ENCODE data around the gene EEF1AKMT4.

The EEF1AKMT4 gene

DNA sequence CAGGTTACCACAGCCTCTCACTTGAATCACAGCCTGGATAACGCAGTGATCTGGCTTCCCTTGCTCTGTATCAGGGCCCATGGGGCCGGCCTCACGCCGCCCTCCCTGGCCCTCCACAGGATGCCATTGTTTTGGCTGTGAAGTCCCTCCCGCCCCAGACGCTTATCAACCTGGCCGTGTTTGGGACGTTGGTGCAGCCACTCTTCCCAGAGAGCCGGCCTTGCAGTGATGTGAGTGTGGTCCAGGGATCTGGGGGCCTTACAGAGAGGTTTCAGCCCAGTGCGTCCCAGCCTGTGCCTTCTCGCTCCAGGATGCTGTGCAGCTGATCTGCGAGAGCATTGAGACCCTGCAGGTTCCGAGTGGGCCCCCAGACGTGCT lies 13.4 kb upstream of the EEF1AKMT4 start:
- DNase-seq, result no peak

DNA sequence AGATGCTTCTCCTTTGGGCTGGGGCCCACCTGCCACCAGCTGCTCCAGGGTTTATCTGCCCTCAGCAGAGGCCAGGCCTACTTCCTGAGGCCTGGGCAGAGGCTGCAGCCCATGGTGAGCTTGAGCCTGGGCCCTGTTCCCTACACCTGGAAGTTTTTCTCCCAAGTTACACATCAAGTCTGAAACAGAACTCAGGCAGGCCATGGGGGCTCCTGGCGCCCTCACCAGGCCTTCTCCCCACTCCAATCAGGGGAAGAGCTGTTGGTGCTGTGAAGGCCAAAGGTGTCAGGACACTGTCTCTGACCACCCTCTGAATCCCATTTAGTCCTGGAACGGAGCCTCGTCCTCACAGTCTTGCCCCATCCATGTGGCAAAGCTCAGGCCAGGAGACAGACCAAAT lies 12.8 kb upstream of the EEF1AKMT4 start:
- DNase-seq, result no peak

DNA sequence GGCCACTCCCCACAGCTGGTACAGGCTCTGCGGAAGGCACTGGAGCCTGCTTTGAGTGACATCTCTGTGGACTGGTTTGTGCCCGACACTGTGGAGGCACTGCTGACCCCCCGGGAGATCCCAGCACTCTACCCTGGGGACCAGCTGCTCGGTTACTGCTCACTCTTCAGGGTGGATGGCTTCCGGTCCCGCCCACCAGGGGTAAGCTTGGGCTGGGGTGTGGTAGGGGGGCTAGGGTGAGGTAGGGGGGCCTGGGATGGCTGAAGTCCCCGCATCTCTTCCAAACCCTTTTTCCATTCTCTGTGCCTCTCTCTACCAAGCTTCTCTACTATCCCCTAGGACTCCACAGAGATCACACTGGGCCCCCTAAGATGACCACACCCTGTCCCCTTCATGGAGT lies 12.3 kb upstream of the EEF1AKMT4 start:
- no peak for DNase-seq

DNA sequence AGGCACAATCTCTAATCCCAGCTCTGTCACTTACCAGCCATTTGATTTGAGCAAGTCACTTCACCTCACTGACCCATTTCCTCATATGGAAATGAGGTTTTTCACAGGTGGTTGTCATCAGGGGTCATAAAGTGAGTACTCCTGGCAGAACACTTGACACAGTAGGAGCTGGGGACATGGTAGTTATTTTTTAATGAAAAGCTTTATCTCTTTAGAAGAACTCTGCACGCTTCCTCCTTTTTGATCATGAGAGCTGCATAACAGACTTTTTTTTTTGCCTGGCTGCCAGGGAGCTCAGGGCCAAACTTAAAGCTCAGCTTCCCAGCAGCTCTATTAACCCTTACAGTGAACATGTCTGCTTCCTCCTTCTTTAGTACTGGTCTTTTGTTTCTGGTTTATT lies 11.7 kb upstream of the EEF1AKMT4 start:
- DNase-seq, result peak; percentile 15

DNA sequence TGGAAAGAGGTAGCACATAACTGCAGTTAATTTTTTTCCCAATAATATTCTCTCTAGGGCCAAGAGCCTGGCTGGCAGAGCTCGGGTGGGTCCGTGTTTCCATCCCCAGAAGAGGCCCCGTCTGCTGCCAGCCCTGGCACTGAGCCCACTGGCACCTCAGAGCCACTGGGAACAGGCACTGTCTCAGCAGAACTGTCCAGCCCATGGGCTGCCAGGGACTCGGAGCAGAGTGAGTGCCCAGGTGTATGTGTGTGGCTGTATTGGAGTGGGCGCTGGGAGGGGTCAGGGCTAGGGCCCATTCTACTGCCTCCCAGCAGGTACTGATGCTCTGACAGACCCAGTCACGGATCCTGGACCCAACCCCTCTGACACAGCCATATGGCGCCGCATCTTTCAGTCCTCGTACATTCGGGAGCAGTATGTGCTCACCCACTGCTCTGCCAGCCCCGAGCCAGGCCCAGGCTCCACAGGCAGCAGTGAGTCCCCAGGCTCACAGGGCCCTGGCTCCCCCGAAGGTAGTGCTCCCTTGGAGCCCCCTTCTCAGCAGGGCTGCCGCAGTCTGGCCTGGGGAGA lies 11.1 kb upstream of the EEF1AKMT4 start:
- DNase-seq, result no peak

DNA sequence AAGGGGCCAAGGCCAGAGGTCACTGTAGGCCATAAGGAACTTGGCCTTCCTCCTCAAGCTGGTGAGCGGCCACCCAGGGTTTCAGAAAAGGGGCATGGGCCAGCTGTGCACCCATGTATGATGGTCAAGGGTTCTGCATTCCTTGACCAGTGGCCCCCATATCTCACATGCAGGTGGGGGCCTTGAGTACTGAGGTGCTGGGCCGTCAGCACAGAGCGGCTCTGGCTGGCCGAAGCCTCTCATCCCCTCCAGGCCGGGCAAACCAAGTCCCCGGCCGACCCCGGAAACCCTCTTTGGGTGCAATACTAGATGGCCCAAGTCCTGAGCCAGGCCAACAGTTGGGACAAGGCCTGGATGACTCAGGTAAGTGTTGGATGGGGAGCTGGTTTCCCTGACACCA lies 10.3 kb upstream of the EEF1AKMT4 start:
- no peak for DNase-seq

DNA sequence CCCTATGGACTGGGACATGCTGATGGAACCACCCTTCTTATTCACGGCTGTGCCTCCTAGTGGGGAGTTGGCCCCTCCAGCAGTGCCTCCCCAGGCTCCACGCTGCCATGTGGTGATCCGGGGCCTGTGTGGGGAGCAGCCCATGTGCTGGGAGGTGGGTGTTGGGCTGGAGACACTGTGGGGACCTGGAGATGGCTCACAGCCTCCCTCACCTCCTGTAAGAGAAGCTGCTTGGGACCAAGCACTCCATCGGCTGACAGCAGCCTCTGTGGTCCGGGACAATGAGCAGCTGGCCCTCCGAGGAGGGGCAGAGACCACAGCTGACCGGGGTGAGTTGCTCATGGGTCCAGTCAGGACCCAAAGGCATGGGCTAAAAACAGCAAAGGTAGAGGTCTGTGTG lies 9.8 kb upstream of the EEF1AKMT4 start:
- no peak for DNase-seq

DNA sequence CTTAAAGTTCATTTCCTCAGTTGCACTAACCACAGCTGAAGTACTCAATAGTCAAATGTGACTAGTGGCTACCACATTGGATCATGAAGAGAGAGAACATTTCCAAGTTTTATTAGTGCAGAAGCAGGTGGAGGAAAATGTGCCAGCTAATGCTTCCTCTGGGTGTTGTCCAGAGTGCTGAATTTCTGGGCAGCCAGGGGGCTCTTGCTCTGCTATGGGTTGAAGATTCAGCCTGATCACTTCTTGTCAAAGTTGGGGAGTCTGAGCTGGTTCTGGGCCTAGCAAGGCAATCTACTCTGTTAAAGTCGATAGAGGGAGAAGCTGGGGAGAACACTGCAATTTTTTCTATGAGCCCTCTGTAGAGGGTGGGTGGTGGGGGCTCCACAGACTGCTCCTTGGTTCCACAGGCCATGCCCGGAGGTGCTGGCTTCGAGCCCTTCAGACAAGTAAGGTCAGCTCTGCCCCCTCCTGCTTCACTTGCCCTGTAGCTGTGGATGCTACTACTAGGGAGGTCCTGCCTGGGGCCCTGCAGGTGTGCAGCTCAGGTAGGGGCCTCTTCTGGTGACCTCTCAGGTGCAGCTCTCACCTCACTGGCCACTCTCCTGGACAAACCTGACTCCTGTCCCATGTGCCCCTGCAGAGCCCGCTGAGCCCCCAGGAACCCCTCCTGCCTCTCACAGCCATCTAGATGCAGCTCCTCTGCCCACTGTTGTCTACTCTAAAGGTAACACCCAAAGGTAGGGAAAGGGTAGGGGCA lies 8.9 kb upstream of the EEF1AKMT4 start:
- DNase-seq, result peak; percentile 14

DNA sequence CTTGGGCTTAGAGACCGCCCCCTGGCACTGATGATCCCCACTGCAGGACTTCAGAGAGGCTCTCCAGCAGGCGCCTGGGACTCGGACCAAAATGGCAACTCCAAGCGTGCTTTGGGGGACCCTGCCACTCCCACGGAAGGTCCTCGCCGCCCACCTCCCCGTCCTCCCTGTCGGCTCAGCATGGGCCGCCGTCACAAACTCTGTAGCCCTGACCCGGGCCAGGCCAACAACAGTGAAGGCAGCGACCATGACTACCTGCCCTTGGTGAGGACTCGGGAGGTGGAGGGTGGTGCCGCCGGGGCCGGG lies 8.4 kb upstream of the EEF1AKMT4 start:
- no peak for DNase-seq

DNA sequence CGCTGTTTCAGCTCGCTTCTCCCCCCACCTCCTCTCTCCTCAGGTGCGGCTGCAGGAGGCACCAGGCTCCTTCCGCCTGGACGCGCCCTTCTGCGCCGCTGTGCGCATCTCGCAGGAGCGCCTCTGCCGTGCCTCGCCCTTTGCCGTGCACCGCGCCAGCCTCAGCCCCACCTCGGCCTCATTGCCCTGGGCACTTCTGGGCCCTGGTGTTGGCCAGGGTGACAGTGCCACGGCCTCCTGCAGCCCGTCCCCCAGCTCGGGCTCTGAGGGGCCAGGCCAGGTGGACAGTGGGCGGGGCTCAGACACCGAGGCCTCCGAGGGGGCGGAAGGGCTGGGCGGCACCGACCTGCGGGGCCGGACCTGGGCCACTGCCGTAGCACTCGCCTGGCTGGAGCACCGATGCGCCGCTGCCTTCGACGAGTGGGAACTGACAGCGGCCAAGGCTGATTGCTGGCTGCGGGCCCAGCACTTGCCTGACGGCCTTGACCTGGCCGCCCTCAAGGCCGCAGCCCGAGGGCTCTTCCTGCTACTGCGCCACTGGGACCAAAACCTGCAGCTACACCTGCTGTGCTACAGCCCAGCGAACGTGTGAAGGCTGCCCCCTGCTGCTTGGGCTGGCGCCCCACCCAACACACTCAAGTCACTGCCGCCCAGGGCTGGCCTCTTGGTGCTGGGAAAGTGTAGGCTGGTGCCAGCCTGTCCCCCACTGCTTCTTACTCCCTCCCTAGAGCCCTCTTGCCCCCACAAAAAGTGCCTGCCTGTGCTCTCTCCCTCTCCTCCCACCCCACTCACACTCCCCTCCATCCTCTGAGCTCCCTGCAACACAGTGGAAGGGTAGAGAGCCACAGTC lies 7.8 kb upstream of the EEF1AKMT4 start:
- DNase-seq, result peak; percentile 94

DNA sequence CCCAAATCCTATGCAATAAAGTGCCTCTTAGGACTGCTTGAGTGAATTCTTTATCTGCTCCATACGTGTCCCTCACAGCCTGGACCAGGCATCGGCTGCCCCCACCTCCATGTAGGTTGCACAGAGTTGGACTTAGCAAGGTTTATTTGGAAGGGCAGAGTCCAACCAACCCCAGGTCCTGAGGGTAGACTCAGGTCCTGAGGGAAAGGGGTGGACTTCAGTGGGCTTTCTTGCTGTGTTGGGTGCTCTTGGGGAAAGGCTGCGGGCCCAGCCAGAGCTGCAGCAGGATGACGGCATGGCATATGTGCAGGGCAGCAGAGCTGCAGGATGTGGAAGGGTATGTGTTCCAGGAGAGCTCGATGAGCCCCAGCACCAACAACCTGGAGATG lies 7.2 kb upstream of the EEF1AKMT4 start:
- no peak for DNase-seq

DNA sequence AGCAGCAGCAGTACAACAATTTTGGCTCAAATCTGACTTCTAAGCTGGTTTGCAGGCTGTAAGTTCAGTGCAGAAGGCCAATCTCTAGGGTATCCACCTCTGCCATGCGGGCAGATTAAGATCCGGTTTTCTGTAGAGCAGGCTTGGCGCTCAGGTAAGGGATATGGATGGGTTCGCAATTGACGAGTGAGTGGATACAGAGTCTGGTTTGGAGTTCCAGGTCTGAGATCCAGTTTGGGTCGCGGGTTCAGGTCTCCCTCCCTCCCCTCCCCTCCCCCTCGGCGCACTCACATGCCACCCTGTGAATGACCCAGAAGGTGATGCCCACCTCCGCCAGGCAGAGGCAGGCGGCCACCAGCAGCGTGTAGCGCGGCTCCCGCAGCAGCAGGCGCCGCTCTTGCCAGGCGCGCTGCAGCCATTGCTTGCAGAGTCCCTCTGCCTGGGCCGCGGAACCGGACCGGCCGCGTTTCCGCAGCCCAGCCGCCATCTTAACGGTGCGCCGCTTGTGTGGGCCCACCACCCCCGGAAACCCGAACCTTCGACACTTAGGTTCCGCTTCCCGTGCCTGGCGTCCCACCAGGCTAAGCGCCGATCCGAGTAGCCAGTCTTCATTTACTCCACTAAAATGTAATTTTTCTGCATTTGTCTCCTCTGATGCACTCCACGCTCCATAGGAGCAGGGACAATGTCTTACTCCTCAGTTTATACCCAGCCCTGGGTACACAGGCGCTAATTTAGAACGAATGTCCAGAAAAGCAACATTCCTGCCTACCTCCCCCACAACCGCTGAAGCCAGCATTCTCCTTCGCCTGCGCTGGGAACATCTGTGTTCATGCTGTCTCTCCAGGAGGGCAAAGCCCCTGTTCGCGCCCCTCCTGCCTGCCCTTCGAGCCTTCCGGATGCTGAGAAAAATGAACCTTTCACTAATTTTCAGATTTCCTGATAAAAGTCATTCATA lies 739 bp upstream of the EEF1AKMT4 start, which contains the start of gene ALG3:
Gene ALG3 (minus strand): TSS at position 509 of the 958 bp plus-strand sequence. CDS start 22 bp downstream, at position 487.
- peak; percentile 92 for DNase-seq

DNA sequence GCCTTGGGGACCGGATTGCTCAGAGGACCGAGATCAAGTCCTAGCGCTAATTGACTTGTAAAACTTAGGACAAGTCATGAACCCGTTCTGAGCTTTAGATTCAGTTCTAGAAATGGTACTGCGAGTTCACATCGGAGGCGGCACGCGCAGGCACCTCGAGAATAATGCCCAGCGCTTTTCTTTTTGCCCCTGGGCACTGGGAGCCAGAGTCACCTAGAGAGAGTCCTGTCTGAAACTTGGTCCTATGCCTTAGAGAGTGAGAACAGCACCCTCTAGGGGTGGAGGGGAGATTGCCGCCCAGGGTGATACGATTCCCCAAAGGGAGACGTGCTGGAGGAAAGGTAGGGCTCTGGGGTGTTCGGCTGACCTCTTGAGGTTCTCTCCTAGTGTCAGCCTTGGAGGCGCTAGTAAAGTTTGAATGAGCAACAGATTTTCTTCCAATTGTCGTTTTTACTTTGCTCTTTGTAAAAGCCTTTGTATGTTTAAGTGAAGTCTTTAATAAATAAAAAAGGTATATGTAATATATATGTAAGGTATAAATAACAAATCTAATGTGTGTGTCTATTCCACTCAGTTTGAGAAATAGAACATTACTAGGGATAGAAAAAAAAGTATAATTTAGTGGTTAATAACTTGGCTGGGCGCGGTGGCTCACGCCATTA lies 826 bp downstream of the EEF1AKMT4 start:
- peak; percentile 94 for DNase-seq

DNA sequence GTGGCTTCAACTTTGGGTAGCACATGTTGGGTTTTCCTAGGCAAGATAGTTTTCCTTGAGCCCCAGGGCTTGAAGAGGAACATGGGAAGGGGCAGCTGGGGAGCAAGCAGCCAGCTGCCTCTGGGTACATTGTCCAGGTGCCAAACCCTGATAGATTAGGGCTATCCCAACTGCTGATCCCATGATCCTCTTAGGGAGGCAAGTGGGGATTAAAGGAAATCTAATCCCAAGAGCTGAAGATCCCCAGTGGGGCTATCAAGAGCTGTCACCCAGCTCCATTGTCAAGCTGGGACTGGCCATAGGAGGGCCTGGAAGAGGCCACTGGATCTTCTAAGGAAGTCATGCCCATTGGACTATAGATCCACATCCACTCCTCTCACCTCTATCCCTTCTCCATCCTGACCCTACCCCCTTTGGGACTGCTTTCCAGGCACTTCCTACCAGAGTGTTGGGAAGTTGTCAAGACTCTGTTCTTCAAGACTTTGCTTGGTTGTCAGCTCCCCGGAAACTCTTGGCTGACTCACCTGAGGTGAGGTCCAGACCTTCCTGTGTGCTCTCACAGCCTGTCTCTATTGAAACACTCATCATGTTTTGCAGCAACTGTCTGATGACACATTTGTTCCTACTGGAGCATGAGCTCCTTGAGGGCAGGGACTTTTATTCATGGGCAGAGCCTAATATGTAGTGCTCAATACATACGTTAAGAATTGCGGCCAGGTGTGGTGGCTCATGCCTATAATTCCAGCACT lies 6.0 kb downstream of the EEF1AKMT4 start:
- DNase-seq, result no peak

DNA sequence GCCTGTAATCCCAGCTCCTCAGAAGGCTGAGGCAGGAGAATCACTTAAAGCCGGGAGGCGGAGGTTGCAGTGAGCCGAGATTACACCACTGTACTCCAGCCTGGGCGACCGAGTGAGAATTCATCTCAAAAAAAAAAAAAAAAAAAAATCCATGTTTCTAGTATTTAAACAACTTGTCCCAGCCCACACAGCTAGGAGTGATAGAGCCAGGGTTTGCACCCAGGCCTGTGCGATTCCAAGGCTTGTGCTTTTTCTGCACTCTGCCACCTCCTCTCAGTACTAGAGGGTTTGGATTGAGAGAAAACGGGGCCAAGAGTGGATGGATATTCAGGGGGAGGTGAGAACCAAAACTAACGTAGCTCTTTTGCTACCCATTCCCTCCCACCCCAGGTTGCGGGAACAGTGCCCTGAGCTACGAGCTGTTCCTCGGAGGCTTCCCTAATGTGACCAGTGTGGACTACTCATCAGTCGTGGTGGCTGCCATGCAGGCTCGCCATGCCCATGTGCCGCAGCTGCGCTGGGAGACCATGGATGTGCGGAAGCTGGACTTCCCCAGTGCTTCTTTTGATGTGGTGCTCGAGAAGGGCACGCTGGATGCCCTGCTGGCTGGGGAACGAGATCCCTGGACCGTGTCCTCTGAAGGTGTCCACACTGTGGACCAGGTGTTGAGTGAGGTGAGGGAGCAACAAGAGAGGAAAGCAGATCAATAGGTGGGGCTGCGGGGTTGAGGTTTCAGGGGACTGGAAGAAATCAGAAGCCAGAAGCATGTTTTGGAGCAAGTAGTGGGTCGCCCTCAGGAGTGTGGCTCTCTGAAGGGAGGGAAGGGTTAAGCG lies 7.8 kb downstream of the EEF1AKMT4 start:
- DNase-seq, result no peak

DNA sequence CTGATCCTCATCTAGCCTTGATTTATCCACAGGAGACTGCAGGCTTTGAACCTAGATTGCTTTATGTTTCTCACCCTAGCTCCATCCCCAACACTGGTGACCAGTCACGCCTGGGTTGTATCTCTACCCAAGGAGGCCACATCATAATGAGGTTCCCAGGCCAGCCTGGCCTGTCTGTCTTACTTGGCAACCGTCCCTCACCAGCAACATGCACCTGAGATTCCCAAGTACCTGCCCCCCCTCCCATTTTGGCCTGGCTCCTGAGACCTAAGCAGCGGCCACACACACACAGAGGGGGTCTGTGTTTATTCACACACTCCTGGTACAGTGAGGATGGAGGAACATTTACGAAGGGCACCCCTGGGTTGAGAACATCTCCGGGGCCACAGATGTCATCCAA lies 9.5 kb downstream of the EEF1AKMT4 start:
- DNase-seq, result no peak

DNA sequence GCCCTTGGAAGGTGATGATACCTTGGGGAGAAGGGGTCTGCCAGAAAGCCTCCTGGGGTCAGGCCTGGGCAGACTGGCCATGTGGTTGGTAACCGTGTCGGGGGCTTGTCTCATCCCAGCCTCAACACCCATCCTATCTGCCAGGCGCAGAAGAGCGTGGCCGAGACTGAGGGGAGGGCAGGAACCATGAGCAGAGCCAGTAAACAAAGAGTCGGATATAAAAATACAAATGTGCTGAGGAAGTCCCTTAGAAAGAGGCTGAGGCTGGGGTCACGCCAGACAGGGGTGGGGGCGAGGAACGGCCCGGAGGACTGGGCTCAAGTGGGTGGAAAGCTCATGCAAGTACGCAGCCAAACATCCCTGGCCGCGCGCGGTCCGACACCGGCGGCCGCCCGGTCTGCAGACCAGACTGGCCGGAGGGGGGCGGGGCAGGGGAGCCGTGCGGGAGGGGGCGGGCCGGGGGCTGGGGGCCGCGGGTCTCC lies 10.0 kb downstream of the EEF1AKMT4 start:
- DNase-seq, result peak; percentile 41

DNA sequence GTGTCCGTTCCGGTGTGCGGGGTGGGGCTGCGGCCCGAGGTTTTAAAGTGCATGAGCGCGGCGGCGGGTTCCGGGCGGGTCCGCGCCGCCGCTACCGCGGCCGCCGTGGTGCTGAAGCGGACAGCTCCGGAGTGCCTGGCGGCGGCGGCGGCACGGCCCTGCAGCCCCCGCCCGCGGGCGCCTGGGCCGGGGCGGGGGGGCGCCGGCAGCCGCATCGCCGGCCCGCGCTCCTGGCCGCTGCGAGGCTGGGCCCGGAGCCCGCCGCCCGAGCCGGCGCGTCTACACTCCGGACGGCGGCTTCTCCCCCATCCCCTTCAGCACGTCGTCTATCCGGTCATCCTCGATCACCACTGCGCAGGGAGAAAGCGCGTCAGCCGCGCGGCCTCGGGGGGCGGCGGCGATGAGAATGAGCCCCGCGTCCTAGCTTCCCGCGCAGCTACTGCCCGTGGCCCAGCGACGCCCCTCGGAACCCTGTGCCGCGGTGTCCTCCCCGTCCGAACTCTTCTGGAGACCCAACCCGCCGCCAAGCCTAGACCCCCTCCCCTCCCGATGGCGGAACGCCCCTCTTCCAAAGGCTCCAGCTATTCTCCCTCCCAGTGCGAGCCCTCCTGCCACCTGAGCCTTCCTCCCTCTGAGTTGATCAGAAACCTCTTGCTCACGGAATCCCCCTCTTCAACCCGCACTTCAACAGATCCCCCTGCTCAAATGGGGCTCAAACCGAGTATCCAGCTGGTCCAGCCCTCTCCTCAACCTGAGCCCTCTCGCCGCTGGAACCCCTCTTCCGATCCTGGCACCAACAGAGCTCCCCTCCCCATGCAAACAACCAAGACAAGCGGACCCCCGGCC lies 10.6 kb downstream of the EEF1AKMT4 start:
- DNase-seq, result peak; percentile 75

DNA sequence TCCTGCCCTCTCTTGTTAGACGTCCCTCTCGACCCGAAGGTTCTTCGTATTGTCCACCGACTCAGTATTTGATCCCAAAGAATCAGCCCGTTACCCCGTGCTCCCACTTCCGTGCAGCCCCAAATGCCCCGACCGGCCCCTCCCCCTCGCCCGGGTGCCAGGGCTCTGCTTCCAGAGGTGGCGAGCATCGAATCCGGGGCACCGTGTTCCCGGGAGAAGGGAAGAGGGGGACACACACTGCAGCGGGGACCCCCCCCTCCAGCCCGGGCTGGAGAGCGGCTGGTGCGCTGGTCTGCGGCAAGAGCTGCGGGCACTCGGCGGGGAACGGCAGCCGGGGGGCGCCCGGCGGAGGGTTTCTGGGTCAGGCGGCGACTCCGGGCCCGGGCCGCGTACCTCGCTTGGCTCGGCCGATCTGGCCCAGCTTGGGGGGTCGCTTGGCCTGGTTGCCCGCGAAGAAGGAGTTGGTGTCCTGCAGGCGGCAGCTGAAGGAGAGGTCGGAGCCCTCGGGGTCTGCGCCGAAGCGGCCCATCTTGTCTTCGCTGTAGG lies 11.3 kb downstream of the EEF1AKMT4 start:
- DNase-seq, result peak; percentile 57

All from DMS53 (cell line).